Right lobe of liver (tissue), 6 donors: ENCODE data around the gene TSC22D4. TPM values are rescaled to one million over a fixed set of nuclear protein-coding genes. Genes with fewer than 3 reads are reported as not detected.
A peak's percentile ranks its signal among the peaks of the same experiment; 100 is the strongest.
"Not testable (repeated sequence)": the region's sequence is repeated elsewhere in the genome, so short reads cannot be mapped to it uniquely, and the experiment has no call there.

ENCODE experiments used
- ATAC-seq, 4 donors: fragments of 200-7000 bp; cut with Tn5 transposase; one replicate each; pipeline ENCODE4 v1.9.1; 2020; ENCODE audit warnings: mild to moderate bottlenecking in 4 of 4, moderate library complexity in 4 of 4
- DNase-seq, 3 donors: peaks; one replicate each; pipeline ENCODE4 v3.0.0-alpha.2; 2020
- H3K27ac ChIP-seq, 3 donors: fragments of 200-600 bp; one replicate each; pipeline ENCODE4 v1.8.0; 2022
- H3K27me3 ChIP-seq, 2 donors: fragments of 200-600 bp; one replicate each; pipeline ENCODE4 v1.8.0; 2022
- H3K36me3 ChIP-seq, 4 donors: fragments of 200-600 bp; sonication (generic) in 1 of 4; one replicate each; pipeline versions ENCODE4 v1.5.1 to v1.8.0; 2017 to 2022; ENCODE audit warnings: control low read depth in 1 of 4
- H3K4me1 ChIP-seq, 4 donors: fragments of 200-600 bp; sonication (generic) in 1 of 4; one replicate each; pipeline versions ENCODE4 v1.5.1 to v1.8.0; 2017 to 2022; ENCODE audit warnings: control low read depth in 1 of 4
- H3K4me3 ChIP-seq, 3 donors: fragments of 200-600 bp; one replicate each; pipeline ENCODE4 v1.8.0; 2022
- H3K9me3 ChIP-seq, 4 donors: fragments of 200-600 bp; sonication (generic) in 1 of 4; one replicate each; pipeline versions ENCODE4 v1.5.1 to v1.8.0; 2017 to 2022; ENCODE audit warnings: control low read depth in 1 of 4
- POLR2A ChIP-seq: fragments of 450-650 bp; IDR thresholded peaks from one replicate; pipeline ENCODE4 v1.6.1; 2017; ENCODE audit warnings: antibody characterized with exemption, mild to moderate bottlenecking
- WGBS: methylation state at CpG from one replicate; pipeline ENCODE4 v1.1.6; 2018; ENCODE audit warnings: low coverage, low lambda C conversion rate; ENCODE audit not compliant: insufficient coverage; ENCODE audit errors: missing lambda C conversion rate; 5-methylcytosine and 5-hydroxymethylcytosine counted together
- intact Hi-C, 2 donors: fragments of 100-400 bp; cut with DNase I; formaldehyde crosslinking; loops; one replicate each; pipeline versions ENCODE4 v1.11.2 to v1.14.1; 2022
- total RNA-seq, 6 experiments: library from RNA; depleted of rRNA in 2 of 6; stranded (reverse); fragments of >200 nt in 2 of 6; fragmentation: NEBNext Ultra II Directional in 3 of 6; extraction: Animal tissue kit (Norgen Biotek cat#: 25700) in 3 of 6; gene quantifications; one replicate each; pipeline versions ENCODE4 v1.1.0 to v1.2.4, GENCODE V29; 2016 to 2023
- TF ChIP-seq, protein P1 (sequence below), 4 donors: fragments of 200-600 bp in 3 of 4; fragments of 450-650 bp in 1 of 4; IDR thresholded peaks; one replicate each; pipeline versions ENCODE4 v1.5.1 to v1.8.0; 2016 to 2022; ENCODE audit warnings: antibody characterized with exemption in 4 of 4, mild to moderate bottlenecking in 2 of 4
- donor health status: DM: no; HTN: yes; CAD: no.
- donor health status: DM: no; HTN: no; CAD: no.
- donor health status: DM: no; HTN: no; CAD: no.
- donor health status: DM: no; HTN: yes; CAD: no.
- donor health status: DM: no; HTN: yes; CAD: no.

The TSC22D4 gene
- total RNA-seq, 6 experiments from 2014 or later = 12.5 to 20.5 (median 17.0) TPM

DNA sequence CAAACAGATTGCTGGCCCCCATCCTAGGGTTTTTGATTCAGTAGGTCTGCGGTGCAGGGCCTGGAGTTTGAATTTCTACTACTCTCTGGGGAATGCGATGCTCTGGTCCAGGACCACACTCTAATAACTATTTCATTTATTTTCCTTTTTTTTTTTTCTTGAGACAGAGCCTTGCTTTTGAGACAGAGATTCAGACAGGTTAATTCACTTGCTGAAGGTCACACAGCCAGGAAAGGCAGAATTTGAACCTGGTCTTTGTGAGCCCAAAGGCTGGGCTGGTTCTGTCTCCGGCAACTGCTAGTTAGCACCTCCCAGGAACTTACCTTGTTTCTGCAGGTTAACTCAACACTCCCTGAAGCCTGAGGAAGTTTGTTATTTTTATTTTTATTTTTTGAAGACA is 26.5 kb downstream of the TSC22D4 start:
- 83% methylated on average over 2 of the region's 3 CpGs for WGBS
- Histone ChIP-seq H3K4me3 (no peak overlapping the region), H3K4me1 (peaks cover 0 to 6% (median 0%) of the 10 kb centered on the region in 4 donors), H3K9me3 (no peaks in the 10 kb centered on the region), H3K27me3 (no peaks in the 10 kb centered on the region), H3K36me3 (no peaks in the 10 kb centered on the region), H3K27ac (no peak overlapping the region)
- intact Hi-C loops = no loop called here
- no peak for TF ChIP-seq POLR2A
- TF ChIP-seq, protein P1, sequence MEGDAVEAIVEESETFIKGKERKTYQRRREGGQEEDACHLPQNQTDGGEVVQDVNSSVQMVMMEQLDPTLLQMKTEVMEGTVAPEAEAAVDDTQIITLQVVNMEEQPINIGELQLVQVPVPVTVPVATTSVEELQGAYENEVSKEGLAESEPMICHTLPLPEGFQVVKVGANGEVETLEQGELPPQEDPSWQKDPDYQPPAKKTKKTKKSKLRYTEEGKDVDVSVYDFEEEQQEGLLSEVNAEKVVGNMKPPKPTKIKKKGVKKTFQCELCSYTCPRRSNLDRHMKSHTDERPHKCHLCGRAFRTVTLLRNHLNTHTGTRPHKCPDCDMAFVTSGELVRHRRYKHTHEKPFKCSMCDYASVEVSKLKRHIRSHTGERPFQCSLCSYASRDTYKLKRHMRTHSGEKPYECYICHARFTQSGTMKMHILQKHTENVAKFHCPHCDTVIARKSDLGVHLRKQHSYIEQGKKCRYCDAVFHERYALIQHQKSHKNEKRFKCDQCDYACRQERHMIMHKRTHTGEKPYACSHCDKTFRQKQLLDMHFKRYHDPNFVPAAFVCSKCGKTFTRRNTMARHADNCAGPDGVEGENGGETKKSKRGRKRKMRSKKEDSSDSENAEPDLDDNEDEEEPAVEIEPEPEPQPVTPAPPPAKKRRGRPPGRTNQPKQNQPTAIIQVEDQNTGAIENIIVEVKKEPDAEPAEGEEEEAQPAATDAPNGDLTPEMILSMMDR (IDR thresholded peaks at IDR 0.05) = no peak
- ATAC-seq (no peak), DNase-seq (no peak)

DNA sequence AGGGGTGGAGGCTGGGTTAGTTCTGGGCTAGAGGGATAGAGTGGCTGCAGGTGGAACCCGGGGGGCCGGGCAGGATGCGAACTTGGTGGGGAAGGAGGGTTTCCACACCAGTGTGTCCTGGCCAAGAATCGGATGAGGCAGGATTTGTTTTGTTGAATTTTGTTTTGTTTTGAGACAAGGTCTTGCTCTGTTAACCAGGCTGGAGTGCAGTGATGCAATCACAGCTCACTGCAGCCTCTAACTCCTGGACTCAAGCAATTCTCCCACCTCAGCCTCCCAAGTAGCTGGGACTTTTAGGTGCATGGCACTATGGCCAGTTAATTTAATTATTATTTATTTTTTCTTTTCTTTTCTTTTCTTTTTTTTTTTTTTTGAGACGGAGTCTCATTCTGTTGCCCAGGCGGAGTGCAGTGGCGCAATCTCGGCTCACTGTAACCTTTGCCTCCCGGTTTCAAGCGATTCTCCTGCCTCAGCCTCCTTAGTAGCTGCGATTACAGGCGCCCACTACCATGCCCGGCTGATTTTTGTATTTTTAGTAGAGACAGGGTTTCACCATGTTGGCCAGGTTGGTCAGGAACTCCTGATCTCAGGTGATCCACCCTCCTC is 29.7 kb downstream of the TSC22D4 start:
- Histone ChIP-seq H3K36me3 (no peaks in the 10 kb centered on the region), H3K27ac (peak overlapping the region; percentile 39 to 96 (median 84)), H3K9me3 (no peaks in the 10 kb centered on the region), H3K27me3 (no peaks in the 10 kb centered on the region), H3K4me1 (peaks cover 0 to 18% (median 0%) of the 10 kb centered on the region in 4 donors), H3K4me3 (no peak overlapping the region)
- DNase-seq (peak in 1 of 3 donors; percentile 56), ATAC-seq (peak; percentile 4 to 55 (median 16))
- TF ChIP-seq, protein P1 (IDR thresholded peaks at IDR 0.05) = no peak
- no peak for TF ChIP-seq POLR2A
- intact Hi-C loops = no loop called here
- 34% methylated on average over 12 of the region's 13 CpGs for WGBS

DNA sequence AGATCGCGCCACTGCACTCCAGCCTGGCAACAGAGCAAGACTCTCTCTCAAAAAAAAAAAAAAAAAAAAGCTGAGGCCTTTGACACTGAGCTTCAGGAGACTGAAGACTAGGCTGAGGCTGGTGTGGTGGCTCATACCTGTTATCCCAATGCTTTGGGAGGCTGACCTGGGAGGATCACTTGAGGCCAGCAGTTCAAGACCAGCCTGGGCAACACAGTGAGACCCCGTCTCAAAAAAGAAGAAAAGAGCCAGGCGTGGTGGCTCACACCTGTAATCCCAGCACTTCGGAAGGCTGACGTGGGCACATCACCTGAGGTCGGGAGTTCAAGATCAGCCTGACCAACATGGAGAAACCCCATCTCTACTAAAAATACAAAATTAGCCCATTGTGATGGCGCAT is 31.7 kb downstream of the TSC22D4 start:
- not testable (repeated sequence) for H3K4me3 ChIP-seq
- WGBS = 100% methylated on average over 3 of the region's 8 CpGs

DNA sequence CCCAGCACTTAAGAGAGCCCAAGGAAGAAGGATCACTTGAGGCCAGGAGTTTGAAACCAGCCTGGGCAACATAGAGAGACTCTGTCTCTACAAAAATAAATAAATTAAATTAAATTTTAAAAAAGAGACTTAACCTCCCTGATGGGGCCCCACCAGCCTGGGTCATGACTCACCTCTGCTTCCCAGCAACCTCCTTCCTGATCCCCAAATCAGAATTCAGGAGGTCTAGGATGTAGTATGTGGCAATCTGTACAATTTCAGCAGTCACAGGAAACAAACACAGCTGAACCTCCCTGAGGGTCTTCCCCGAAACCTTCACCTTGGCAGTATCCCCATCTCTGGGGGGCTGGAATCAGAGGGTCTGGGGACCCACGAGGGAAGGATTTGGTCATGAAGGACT is 33.0 kb downstream of the TSC22D4 start:
- TF ChIP-seq, protein P1 (IDR thresholded peaks at IDR 0.05) = no peak
- TF ChIP-seq POLR2A = no peak
- no peak for DNase-seq
- H3K36me3 ChIP-seq = no peaks in the 10 kb centered on the region
- intact Hi-C loops = no loop called here
- WGBS = 49% methylated on average over 2 of the region's 2 CpGs
- H3K4me3 ChIP-seq = no peak overlapping the region
- no peaks in the 10 kb centered on the region for H3K27me3 ChIP-seq
- no peaks in the 10 kb centered on the region for H3K9me3 ChIP-seq
- no peak for ATAC-seq
- peaks cover 0 to 21% (median 0%) of the 10 kb centered on the region in 4 donors for H3K4me1 ChIP-seq
- peak overlapping the region in 1 of 3 donors; percentile 33 for H3K27ac ChIP-seq

More for the DNA sequence above, 31.7 kb downstream of the TSC22D4 start:
- ATAC-seq, H3K27me3 ChIP-seq, H3K36me3 ChIP-seq, DNase-seq, H3K27ac ChIP-seq, H3K9me3 ChIP-seq, intact Hi-C loops: not testable (repeated sequence)
- peaks cover 0 to 21% (median 0%) of the 10 kb centered on the region in 4 donors for H3K4me1 ChIP-seq
